CD14-positive monocyte (primary cell): ENCODE measurements around the gene PIGV. TPM values are rescaled to one million over a fixed set of nuclear protein-coding genes. Genes with fewer than 3 reads are reported as not detected.
"Not testable (repeated sequence)": the region's sequence is repeated elsewhere in the genome, so short reads cannot be mapped to it uniquely, and the experiment has no call there.

Experiments used
- DNase-seq, 3 donors: peaks; one replicate each; pipeline ENCODE4 v3.0.0-alpha.2; 2011 to 2022
- H2AFZ ChIP-seq: 2 replicates; pipeline ENCODE4 v1.6.0; 2012; ENCODE audit warnings: mild to moderate bottlenecking, low read depth, low read length, inconsistent platforms; ENCODE audit not compliant: insufficient read depth, poor library complexity, severe bottlenecking
- H3K27ac ChIP-seq, 2 donors: 1 replicate in 1 of 2; 2 replicates in 1 of 2; pipeline ENCODE4 v1.5.1; 2012 to 2013; ENCODE audit warnings: low read length in 2 of 2, control low read depth in 1 of 2, inconsistent platforms in 1 of 2, low read depth in 1 of 2, mild to moderate bottlenecking in 1 of 2
- H3K27me3 ChIP-seq, 2 donors: one replicate each; pipeline versions ENCODE4 v1.6.0 to v1.6.1; 2011 to 2013; ENCODE audit warnings: low read length in 2 of 2; ENCODE audit not compliant: control insufficient read depth in 2 of 2, insufficient read depth in 2 of 2
- H3K36me3 ChIP-seq, 2 donors: replicated peaks in 1 of 2; 1 replicate in 1 of 2; 2 replicates in 1 of 2; pipeline versions ENCODE4 v1.5.1 to v1.6.1; 2012 to 2013; ENCODE audit warnings: low read length in 2 of 2, control low read depth in 1 of 2, inconsistent platforms in 1 of 2, mild to moderate bottlenecking in 1 of 2; ENCODE audit not compliant: insufficient read depth in 2 of 2, control insufficient read depth in 1 of 2
- H3K4me1 ChIP-seq, 2 donors: 1 replicate in 1 of 2; 2 replicates in 1 of 2; pipeline versions ENCODE4 v1.5.1 to v1.6.1; 2012 to 2013; ENCODE audit warnings: low read length in 2 of 2, control low read depth in 1 of 2, inconsistent platforms in 1 of 2, mild to moderate bottlenecking in 1 of 2, moderate library complexity in 1 of 2; ENCODE audit not compliant: insufficient read depth in 2 of 2, control insufficient read depth in 1 of 2
- H3K4me2 ChIP-seq: replicated peaks from 2 replicates; pipeline ENCODE3; 2012; ENCODE audit warnings: low read length, moderate library complexity, mild to moderate bottlenecking; ENCODE audit not compliant: poor library complexity, severe bottlenecking; ENCODE audit errors: extremely low read depth
- H3K4me3 ChIP-seq, 3 experiments: fragments of 200-600 bp in 1 of 3; sonication (generic) in 1 of 3; replicated peaks in 1 of 3; 1 replicate in 2 of 3; 2 replicates in 1 of 3; pipeline ENCODE4 v1.5.1; 2011 to 2013; ENCODE audit warnings: low read length in 3 of 3, mild to moderate bottlenecking in 3 of 3, control low read depth in 2 of 3, low read depth in 2 of 3, inconsistent platforms in 1 of 3, moderate library complexity in 1 of 3
- H3K79me2 ChIP-seq: 2 replicates; pipeline ENCODE4 v1.6.0; 2012; ENCODE audit warnings: mild to moderate bottlenecking, control low read depth, inconsistent platforms, low read length, moderate library complexity; ENCODE audit not compliant: insufficient read depth
- H3K9ac ChIP-seq: 2 replicates; pipeline ENCODE4 v1.6.0; 2017; ENCODE audit warnings: low read length, mild to moderate bottlenecking; ENCODE audit not compliant: insufficient read depth, poor library complexity, severe bottlenecking
- H3K9me3 ChIP-seq, 2 donors: replicated peaks in 1 of 2; 1 replicate in 1 of 2; 2 replicates in 1 of 2; pipeline versions ENCODE4 v1.5.1 to v1.6.1; 2012 to 2013; ENCODE audit warnings: low read length in 2 of 2, control low read depth in 1 of 2; ENCODE audit not compliant: control insufficient read depth in 1 of 2, insufficient read depth in 1 of 2
- H4K20me1 ChIP-seq: 2 replicates; pipeline ENCODE4 v1.6.0; 2012; ENCODE audit warnings: mild to moderate bottlenecking, low read length, control low read depth, moderate library complexity; ENCODE audit not compliant: insufficient read depth
- H3K27ac Mint-ChIP-seq, 7 donors: one replicate each; pipeline ENCODE4 v1.8.0; 2020; ENCODE audit warnings: mild to moderate bottlenecking in 7 of 7, mixed read lengths in 7 of 7, moderate library complexity in 6 of 7, inconsistent platforms in 2 of 7
- H3K27me3 Mint-ChIP-seq, 3 donors: one replicate each; pipeline ENCODE4 v1.8.0; 2021 to 2022; ENCODE audit warnings: low read depth in 3 of 3, mild to moderate bottlenecking in 3 of 3, mixed read lengths in 3 of 3, moderate library complexity in 3 of 3, inconsistent platforms in 1 of 3
- H3K36me3 Mint-ChIP-seq, 2 donors: one replicate each; pipeline ENCODE4 v1.8.0; 2020; ENCODE audit warnings: mixed read lengths in 2 of 2, inconsistent platforms in 1 of 2, mild to moderate bottlenecking in 1 of 2
- H3K4me1 Mint-ChIP-seq: one replicate; pipeline ENCODE4 v1.8.0; 2020; ENCODE audit warnings: mild to moderate bottlenecking, mixed read lengths
- H3K4me3 Mint-ChIP-seq, 2 donors: one replicate each; pipeline ENCODE4 v1.8.0; 2020; ENCODE audit warnings: mild to moderate bottlenecking in 2 of 2, mixed read lengths in 2 of 2, moderate library complexity in 1 of 2
- H3K9me3 Mint-ChIP-seq, 7 donors: one replicate each; pipeline ENCODE4 v1.8.0; 2020 to 2022; ENCODE audit warnings: mixed read lengths in 7 of 7, mild to moderate bottlenecking in 6 of 7, moderate library complexity in 6 of 7, inconsistent platforms in 2 of 7
- CTCF ChIP-seq: fragments of 200-600 bp; IDR thresholded peaks from one replicate; pipeline ENCODE4 v1.8.0; 2022; ENCODE audit warnings: antibody characterized with exemption, mild to moderate bottlenecking
- WGBS: methylation state at CpG from one replicate; pipeline ENCODE4 v1.1.5; 2013; ENCODE audit warnings: missing lambda C conversion rate; ENCODE audit not compliant: insufficient coverage; 5-methylcytosine and 5-hydroxymethylcytosine counted together
- intact Hi-C, 2 donors: fragments of 100-400 bp; cut with micrococcal nuclease; formaldehyde crosslinking; loops; one replicate each; pipeline versions ENCODE4 v1.15.0 to v1.15.1; 2023
- polyA plus RNA-seq, 3 donors: library from polyadenylated mRNA; depleted of rRNA in 1 of 3; unstranded in 2 of 3; stranded (reverse) in 1 of 3; fragments of 300-500 nt in 2 of 3; fragments of >200 nt in 1 of 3; fragmentation: Illumina TruSeq in 2 of 3; gene quantifications; 1 replicate in 2 of 3; 2 replicates in 1 of 3; pipeline ENCODE4 v1.2.3, GENCODE V29; 2012 to 2021

The PIGV gene
- polyA plus RNA-seq, 3 donors = 5.7 to 9.5 (median 8.3) TPM

- H3K27ac ChIP-seq = no peak overlapping the region
- peaks cover 0 to 1% (median 0%) of the 10 kb centered on the region in 3 donors for H3K27me3 Mint-ChIP-seq
Observed at GRCh38 chr1:26797627-26798026, 9.9 kb downstream of the PIGV start.

GRCh38 chr1:26799479-26800142 lies 11.9 kb downstream of the PIGV start:
- no peak for DNase-seq
- 62% methylated on average over 4 of the region's 5 CpGs for WGBS
- Histone ChIP-seq H3K79me2 (no peaks in the 10 kb centered on the region), H3K4me1 (no peaks in the 10 kb centered on the region), H2AFZ (no peak overlapping the region), H3K36me3 (peaks cover 16 to 31% of the 10 kb centered on the region in 2 donors), H3K4me3 (no peak overlapping the region), H3K9ac (no peak overlapping the region), H3K27me3 (no peaks in the 10 kb centered on the region), H3K27ac (no peak overlapping the region), H4K20me1 (no peaks in the 10 kb centered on the region), H3K9me3 (no peaks in the 10 kb centered on the region), H3K4me2 (no peak overlapping the region)
- intact Hi-C loops = no loop called here
- no peaks in the 10 kb centered on the region for H3K4me1 Mint-ChIP-seq
- H3K27ac Mint-ChIP-seq = peak overlapping the region in 4 of 7 donors; percentile 2 to 45 (median 12)
- peaks cover 23 to 25% of the 10 kb centered on the region in 2 donors for H3K36me3 Mint-ChIP-seq
- peaks cover 0 to 4% (median 0%) of the 10 kb centered on the region in 7 donors for H3K9me3 Mint-ChIP-seq
- no peak overlapping the region for H3K4me3 Mint-ChIP-seq
- peaks cover 0 to 1% (median 0%) of the 10 kb centered on the region in 3 donors for H3K27me3 Mint-ChIP-seq
- TF ChIP-seq CTCF = no peak

More at GRCh38 chr1:26797627-26798026, 9.9 kb downstream of the PIGV start:
- Mint-ChIP-seq H3K27ac (no peak overlapping the region), H3K9me3 (peaks cover 0 to 4% (median 0%) of the 10 kb centered on the region in 7 donors), H3K4me3 (no peak overlapping the region), H3K4me1 (peaks cover 2% of the 10 kb centered on the region), H3K36me3 (peaks cover 40 to 43% of the 10 kb centered on the region in 2 donors)
- H3K4me2 ChIP-seq = no peak overlapping the region
- no peak for DNase-seq
- no peak overlapping the region for H2AFZ ChIP-seq
- peaks cover 25 to 51% of the 10 kb centered on the region in 2 donors for H3K36me3 ChIP-seq
- no peaks in the 10 kb centered on the region for H3K9me3 ChIP-seq
- TF ChIP-seq CTCF = no peak
- intact Hi-C loops = no loop called here
- no peaks in the 10 kb centered on the region for H3K4me1 ChIP-seq
- WGBS = 100% methylated on average over 2 of the region's 2 CpGs
- no peak overlapping the region for H3K9ac ChIP-seq
- no peaks in the 10 kb centered on the region for H4K20me1 ChIP-seq
- no peaks in the 10 kb centered on the region for H3K79me2 ChIP-seq
- H3K4me3 ChIP-seq = no peak overlapping the region
- no peaks in the 10 kb centered on the region for H3K27me3 ChIP-seq

GRCh38 chr1:26803932-26804331 lies 16.2 kb downstream of the PIGV start:
- H3K79me2 ChIP-seq, H3K4me1 ChIP-seq, intact Hi-C loops, H3K4me2 ChIP-seq, H3K9ac ChIP-seq, H3K27ac ChIP-seq, H3K9me3 Mint-ChIP-seq, H3K27ac Mint-ChIP-seq, H4K20me1 ChIP-seq, H3K36me3 Mint-ChIP-seq, DNase-seq, H3K36me3 ChIP-seq, H3K27me3 Mint-ChIP-seq, H3K4me1 Mint-ChIP-seq, H3K9me3 ChIP-seq, H3K4me3 Mint-ChIP-seq, H2AFZ ChIP-seq, H3K27me3 ChIP-seq, H3K4me3 ChIP-seq: not testable (repeated sequence)
- 100% methylated on average over 2 of the region's 36 CpGs for WGBS
